Measurements from ENCODE around the gene BBS9.
"Not testable (repeated sequence)": the region's sequence is repeated elsewhere in the genome, so short reads cannot be mapped to it uniquely, and the experiment has no call there.

The BBS9 gene

DNA sequence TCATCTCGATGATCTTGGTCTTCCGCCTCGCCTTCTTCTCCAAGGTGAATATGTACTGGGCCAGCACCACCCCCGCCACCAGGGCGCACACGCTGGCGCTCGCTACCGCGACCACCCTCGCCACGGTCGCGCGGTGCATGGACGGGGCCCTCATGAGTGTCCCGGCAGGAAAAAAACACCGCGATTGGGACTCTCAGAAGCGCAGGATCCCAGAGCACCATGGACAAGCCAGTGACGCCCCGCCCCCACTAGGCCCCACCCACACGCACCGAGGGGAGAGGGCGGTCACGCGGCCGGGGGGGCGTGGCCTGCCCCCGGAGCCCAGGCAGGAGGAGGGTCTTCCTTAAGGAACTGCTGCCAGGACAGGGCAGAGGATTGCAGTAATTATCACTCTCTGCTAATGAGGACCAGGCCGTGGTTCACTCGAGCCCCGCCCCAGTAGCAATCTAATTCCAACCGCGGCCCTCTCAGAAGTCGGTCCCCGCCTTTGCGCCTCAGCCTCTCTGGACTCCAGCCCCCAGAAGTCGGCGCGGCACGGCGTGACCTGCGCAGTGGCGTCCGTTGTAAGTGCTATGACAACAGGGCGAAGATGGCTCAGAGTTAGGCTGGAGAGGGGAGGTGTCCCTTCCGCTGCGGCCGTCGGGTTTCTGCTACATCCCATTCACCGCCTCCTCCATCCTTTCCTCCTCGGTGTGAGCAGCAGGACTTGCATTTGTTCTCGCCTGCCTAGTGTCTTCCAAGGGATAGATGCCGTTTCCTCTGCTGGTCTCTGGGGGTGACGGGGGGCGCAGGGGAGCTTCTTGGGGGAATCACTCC is at the start of gene BBS9:
TSS of gene BBS9 (plus strand) at position 575 of the 816 bp plus-strand sequence. CDS start 16,689 bp downstream, outside the sequence.
- peak; percentile 98 for DNase-seq (ENCODE audit: low spot score)

DNA sequence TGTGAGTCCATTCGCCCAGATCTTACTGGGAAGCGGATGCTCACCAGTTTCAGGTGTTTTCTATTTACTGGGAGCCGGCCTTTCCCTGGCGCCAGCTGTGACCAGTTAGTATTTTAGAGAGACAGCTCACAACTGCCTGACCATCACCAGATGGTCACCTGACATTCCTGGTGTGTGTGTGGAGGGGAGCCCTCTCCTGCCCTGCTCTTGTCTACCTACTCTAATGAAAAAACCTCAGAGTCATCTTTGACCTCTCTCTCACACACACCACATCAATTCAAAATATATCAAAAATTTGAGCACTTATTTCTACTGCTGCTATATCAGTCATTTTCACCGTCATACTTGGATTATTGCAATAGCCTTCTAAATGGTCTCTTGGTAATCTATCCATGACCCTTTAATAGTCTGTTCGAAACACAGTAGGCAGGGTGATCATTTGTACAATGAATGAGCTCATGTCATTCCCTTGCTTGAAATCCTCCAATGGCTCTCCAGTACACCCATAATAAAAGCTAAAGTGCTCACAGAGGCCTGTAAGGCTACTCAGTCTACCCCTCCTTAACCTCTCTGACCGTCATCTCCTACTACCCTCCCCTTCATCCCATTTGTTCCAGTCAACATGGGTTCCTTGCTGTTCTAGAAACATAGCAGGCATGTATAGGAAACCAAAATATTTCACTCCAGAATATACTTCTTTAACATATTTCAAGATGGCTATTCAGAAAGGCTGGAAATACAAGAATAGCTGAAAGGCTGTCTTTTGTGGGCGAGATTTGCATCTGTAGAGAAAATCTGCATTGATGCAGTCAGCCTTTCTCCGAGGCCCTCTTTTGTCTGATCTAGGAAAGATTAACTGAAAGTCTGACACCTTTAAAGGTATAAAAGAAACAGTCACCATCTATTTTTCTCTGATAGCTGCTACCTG is 49.3 kb upstream of the BBS9 start:
- no peak for DNase-seq (ENCODE audit: low spot score)

GRCh38 chr7:33087356-33087755 is 42.0 kb upstream of the BBS9 start:
- no peak for DNase-seq (ENCODE audit: low spot score)

GRCh38 chr7:33087858-33088257 is 41.5 kb upstream of the BBS9 start:
- no peak for DNase-seq (ENCODE audit: low spot score)

- DNase-seq (ENCODE audit: low spot score): no peak
These were observed 40.2 kb upstream of the BBS9 start for GRCh38 chr7:33089142-33089541.

- no peak for DNase-seq (ENCODE audit: low spot score)
These were observed 38.2 kb upstream of the BBS9 start for GRCh38 chr7:33091111-33091531.

DNA sequence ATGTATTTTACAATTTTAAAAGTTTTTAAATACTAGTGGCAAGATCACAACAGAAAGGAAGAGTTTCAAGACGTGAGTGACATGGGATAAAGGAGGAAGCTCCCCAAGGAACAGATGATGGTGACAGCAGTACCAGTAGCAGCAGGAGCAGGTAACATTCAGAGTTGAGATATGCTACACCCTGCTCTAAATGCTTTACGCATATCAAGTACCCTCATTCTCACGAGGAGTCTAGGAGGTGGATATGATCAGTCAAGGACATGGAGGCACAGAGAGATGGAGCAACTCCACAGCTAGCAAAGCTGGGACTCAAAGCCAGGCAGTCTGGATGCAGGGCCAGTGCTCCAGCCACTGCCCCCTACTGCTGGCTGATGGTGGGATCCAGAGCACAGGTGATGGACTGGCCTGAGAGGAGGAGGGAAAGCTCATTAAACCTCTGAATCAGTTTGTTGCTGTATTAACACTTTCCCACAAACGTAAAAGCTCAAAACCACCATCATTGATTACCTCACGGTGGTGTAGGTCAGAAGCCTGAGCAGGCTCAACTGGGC is 37.6 kb upstream of the BBS9 start:
- DNase-seq (ENCODE audit: low spot score): no peak

GRCh38 chr7:33093266-33093665 is 36.1 kb upstream of the BBS9 start:
- no peak for DNase-seq (ENCODE audit: low spot score)

DNA sequence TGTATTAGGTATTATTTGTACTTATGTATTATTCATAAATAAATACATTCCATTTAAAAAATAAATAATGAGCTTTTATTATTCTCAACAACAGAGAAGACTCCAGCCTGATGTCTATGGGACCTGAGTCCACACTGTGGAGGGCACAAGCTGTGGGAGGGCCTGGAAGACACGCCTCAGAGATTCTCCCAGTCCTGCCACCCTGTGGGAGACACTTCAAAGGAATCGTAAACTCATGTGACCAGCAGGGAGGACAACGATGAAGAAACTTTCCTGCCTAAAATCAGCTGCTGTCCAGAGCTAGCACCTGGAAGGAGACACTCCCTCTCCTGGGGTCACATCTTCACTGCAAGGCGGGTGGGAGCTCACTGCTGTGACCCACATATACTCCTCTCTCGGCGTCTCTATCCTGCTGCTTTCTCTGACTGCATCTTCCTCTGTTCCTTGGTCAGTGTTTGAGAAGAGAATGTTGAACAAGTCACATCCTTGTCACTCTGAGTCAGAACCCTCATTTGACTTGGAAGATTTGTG is 34.6 kb upstream of the BBS9 start:
- not testable (repeated sequence) for DNase-seq (ENCODE audit: low spot score)

DNA sequence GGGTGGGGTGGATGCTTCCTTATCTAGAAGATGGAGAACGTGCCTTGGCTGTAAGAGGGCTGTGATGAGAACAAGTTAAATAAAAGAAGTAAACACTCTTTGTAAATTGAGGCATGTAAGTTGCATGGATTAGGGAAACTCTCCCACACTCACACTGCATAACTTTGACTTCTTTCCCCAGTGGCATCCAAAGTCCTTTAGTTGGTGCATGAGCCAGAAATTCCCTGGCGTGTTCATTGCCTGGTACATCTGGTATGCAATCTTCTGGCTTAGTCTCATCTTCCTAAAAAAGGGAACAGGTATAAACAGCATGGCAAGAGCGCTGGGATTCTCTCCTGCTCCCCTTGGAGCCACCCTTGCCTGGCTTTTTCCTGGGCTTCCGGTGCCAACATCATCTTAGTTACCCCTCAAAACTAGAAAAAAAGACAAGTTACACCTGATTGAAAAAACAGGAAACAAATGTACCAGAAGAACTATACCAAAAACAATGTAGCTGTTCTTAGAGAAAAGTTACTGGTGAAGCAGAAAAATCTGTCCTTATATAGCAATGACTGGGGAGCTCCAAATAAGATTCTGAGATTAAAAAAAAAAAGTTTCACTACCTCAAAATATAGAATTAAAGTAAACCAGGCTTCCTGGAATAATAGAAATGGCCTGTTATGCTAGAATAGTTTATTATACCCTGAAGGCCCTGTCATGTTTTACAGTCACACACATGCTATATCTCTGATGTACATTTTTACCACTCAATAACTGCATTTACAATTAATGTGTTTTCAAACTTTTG is 30.0 kb upstream of the BBS9 start:
- no peak for DNase-seq (ENCODE audit: low spot score)

- no peak for DNase-seq (ENCODE audit: low spot score)
These were observed 28.6 kb upstream of the BBS9 start for GRCh38 chr7:33100770-33101169.

DNA sequence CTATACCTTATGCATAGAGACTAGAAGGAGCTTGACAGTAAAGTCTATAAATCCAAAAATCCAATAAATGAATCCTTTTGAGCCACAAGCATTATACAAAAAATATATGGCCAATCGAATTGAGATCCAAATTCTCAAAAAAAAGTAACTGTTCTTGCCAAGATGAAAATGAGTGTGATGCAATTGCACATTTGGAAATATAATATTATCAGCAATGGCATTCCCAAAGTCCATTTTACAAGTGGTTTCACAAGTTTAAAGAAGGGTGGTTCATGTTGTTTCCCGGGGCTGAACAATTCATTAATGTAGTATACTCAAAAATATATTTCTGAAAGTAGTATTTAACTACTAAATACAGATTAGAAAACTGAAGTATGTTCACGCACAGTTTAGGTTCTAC is 27.5 kb upstream of the BBS9 start:
- DNase-seq (ENCODE audit: low spot score): no peak

DNA sequence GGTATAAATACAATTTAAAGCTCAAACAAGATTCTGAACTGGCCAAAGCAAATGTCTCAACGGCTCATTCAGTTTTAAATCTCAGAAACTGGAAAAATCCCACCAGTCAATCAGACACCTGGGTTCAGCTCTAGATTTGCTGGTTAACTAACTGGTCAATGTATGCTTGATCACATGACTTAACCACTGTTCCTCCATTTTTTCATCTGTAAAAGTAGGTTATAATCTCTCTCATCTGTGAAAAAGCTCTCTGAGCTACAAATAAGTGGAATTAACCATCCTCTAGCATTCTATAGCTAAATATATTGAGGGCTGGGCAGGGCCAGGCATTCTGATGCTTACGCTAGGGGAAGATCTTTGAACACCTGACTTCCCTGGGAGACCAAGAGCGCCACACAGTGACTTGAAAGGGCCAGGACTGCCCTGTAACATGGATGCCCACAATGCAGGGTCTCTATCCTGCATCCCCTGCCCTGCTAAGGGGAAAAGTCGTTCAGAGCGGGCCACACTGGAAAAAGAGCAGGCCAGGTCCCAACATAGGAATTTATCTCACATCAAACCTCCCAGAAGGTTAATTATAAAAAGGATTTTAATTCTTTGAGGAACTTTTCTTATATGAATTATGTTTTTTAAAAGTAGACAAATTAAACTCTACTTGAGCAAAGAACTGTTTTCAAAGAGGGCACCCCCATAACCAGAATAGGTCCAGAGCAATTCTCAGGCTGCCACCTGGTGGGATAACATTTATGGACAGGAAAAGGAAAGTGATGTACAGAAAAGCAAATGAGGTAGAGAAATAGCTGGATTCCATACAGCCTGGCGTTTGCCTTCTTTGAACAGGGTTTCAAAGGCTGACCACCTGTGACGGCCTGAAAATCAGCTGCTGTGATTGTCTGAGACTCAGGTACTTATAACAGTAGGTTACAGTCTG is 22.0 kb upstream of the BBS9 start:
- no peak for DNase-seq (ENCODE audit: low spot score)

- DNase-seq (ENCODE audit: low spot score): no peak
These were observed 20.8 kb upstream of the BBS9 start for GRCh38 chr7:33108554-33109004.

GRCh38 chr7:33109005-33109757 is 20.2 kb upstream of the BBS9 start, which contains the start of gene RP9:
Gene RP9, minus strand, starts transcription at chr7:33109404. Its CDS starts 32 bp downstream, at chr7:33109372.
- no peak for DNase-seq (ENCODE audit: low spot score)

DNA sequence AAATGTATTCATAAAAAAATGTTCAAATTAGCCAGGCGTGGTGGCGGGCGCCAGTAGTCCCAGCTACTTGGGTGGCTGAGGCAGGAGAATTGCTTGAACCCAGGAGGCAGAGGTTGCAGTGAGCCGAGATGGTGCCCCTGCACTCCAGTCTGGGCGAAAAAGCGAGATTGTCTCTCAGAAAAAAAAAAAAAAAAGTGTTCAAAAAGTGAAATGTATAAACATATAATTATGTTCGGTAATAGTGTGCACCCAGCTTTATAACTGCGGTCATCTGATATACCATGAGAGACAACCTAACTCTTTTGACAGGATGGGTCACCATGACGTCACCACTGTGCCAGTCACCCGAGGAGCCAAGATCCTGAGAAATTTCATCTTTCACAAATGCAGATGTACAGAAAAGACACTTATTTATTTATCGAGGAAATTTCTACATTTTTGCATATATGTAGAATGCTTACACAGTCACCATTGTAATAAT is 19.6 kb upstream of the BBS9 start:
- DNase-seq (ENCODE audit: low spot score): no peak

- no peak for DNase-seq (ENCODE audit: low spot score)
These were observed 17.8 kb upstream of the BBS9 start for GRCh38 chr7:33111614-33112013.

DNA sequence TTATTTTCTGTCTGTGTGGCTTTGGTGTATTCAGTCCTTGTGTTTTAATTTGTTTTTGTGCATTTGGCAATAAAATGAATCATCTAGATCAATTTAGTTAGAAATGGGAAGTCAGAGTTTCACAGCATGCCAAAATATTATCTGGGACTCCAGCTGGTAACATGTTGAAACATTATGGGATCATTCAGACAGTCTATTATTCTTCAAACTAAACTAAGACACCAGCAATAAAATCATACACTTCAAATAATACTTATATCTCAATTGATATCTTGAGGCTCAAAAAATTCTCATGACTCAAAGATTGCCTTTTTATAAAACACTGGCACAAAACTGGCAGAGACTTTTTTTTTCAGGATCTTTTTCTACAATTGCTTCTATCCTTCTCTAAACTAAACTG is 14.4 kb upstream of the BBS9 start:
- no peak for DNase-seq (ENCODE audit: low spot score)

- no peak for DNase-seq (ENCODE audit: low spot score)
These were observed 11.0 kb upstream of the BBS9 start for GRCh38 chr7:33118383-33118782.

Data from COLO829 (cell line).